Brain microvascular endothelial cell (primary cell): ENCODE data around the gene JMJD1C.
A peak's percentile ranks its signal among the peaks of the same experiment; 100 is the strongest.

Experiments used
- DNase-seq: peaks from one replicate; pipeline ENCODE4 v3.0.0-alpha.2; 2020
- H3K27ac ChIP-seq: fragments of 250-450 bp; sonication (Bioruptor Pico); 2 replicates; pipeline ENCODE4 v1.5.1; 2020; ENCODE audit warnings: mild to moderate bottlenecking, moderate library complexity
- H3K27me3 ChIP-seq: fragments of 250-450 bp; sonication (Bioruptor Pico); replicated peaks from 2 replicates; pipeline ENCODE4 v1.5.1; 2020; ENCODE audit warnings: mild to moderate bottlenecking
- H3K36me3 ChIP-seq: fragments of 250-450 bp; sonication (Bioruptor Pico); replicated peaks from 2 replicates; pipeline ENCODE4 v1.5.1; 2020; ENCODE audit warnings: mild to moderate bottlenecking
- H3K4me3 ChIP-seq: 2 replicates; pipeline ENCODE4 v1.5.1; 2011; ENCODE audit warnings: low read depth, mild to moderate bottlenecking, control low read depth, low read length, moderate library complexity
- in situ Hi-C: cut with HindIII; loops from 2 replicates; pipeline ENCODE4 v1.10.0; 2017; ENCODE audit warnings: low sequenced_read_pairs, low pct_ligation_motif_present
- TF ChIP-seq, protein P1 (sequence below): IDR thresholded peaks from 2 replicates; pipeline ENCODE4 v1.5.1; 2011; ENCODE audit warnings: low read depth, mild to moderate bottlenecking, moderate library complexity, low read length, control low read depth, inconsistent platforms; ENCODE audit errors: missing control alignments

JMJD1C gene

DNA sequence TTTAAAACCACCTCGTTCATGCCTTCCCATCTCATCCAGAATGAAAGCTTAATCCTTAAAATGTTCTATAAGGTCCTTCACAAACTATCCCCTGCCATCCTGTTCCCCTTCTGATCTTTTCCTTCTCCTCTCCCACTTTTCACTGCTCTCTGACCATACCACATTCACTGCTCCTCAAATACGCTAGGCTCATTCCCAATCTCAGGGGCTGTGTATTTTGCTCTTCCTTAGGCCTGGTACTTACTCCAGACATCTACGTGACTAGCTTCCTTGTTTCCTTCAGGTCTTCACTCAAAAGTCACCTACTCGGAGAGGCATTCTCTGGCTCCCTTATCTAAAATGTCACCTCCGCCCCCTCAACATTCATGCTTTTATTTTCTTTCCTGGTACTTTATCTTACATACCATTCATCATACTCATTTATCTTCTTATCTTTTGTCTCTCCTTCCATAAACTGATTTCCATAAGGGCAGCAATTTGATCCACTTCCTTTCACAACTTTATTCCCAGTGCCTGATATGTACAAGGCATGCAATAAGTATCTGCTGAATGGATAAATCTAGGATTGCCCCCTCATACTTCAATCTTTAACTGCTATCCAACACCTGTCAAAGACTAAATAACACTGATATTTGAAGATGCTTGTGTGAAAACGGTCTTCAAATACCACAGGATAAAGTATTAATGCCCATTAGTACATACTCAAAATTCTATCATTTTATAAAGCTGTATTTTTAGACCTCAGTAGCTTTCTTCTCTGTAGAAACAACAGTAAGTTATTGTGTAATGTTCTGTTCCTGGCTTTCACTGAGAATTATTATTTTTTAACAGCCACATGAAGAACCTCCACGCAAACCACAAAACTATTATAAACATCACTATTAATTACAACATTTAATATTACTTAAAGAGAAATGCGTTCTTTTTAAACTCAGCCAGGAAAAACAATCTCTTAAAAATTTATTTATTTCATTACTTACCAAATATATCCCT is 27.0 kb downstream of the JMJD1C start:
- Histone ChIP-seq H3K27ac (peak overlapping the region; percentile 11), H3K4me3 (no peak overlapping the region), H3K27me3 (no peaks in the 10 kb centered on the region), H3K36me3 (no peaks in the 10 kb centered on the region)
- in situ Hi-C loops, result no loop called here
- TF ChIP-seq, protein P1, sequence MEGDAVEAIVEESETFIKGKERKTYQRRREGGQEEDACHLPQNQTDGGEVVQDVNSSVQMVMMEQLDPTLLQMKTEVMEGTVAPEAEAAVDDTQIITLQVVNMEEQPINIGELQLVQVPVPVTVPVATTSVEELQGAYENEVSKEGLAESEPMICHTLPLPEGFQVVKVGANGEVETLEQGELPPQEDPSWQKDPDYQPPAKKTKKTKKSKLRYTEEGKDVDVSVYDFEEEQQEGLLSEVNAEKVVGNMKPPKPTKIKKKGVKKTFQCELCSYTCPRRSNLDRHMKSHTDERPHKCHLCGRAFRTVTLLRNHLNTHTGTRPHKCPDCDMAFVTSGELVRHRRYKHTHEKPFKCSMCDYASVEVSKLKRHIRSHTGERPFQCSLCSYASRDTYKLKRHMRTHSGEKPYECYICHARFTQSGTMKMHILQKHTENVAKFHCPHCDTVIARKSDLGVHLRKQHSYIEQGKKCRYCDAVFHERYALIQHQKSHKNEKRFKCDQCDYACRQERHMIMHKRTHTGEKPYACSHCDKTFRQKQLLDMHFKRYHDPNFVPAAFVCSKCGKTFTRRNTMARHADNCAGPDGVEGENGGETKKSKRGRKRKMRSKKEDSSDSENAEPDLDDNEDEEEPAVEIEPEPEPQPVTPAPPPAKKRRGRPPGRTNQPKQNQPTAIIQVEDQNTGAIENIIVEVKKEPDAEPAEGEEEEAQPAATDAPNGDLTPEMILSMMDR, result no peak
- DNase-seq, result peak; percentile 38

DNA sequence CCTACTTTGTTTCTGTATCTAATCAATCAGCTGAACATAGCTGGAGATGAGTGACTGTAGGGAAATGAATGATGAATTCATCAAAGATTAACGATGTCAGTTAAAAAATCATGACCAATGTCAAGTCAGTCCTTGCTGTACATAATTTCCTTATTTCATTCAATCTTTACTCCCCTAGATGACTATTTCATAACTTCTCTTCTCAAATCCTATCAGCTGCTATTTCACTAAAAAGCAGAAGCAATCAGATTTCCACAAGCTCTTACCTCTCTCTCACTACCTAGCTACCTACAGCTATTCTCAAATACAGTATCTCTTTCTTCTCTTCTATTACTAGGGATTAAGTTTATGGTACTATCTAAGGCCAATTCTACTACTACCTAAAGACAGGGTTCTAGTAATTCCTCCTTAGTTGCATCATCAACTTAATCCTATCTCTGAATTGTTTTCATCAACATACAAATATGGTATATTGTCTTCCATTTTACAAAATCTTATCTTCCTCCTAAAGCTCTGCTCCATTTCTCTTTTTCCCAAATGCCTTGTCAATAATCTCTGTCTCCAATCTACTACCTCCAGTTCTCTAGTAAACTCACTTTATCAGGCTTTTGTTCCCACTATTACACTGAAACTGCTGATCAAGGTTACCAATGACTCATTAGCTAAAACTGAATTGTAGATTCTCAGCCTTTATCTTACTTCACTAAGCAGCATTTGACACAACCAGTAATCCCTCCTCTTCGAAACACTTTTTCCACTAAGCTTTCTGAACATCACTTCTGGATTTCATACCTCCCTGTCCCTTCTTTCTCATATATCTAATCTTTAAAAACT is 28.4 kb downstream of the JMJD1C start:
- DNase-seq, result no peak
- TF ChIP-seq, protein P1, result no peak
- Histone ChIP-seq H3K4me3 (no peak overlapping the region), H3K27me3 (no peaks in the 10 kb centered on the region), H3K36me3 (no peaks in the 10 kb centered on the region), H3K27ac (no peak overlapping the region)
- in situ Hi-C loops, result no loop called here

DNA sequence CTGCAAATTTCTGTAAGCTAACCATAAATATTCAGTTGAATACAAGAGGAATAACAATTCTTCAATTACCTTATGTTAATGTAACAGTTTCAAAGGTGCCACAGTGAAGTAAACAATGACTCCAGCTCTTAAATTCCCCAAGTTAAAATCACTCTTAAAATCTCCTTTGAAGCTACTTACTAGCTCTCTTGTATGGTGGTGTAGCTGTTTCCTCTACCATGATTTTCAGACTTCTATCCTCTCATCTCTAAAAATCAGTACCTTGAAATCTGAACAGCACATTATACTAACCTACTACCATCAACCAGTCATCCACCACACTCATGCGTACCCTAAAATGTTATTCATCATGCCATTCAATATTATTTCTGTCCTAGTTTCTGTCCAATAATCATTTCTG is 29.6 kb downstream of the JMJD1C start:
- H3K4me3 ChIP-seq, result no peak overlapping the region
- DNase-seq, result no peak
- H3K27ac ChIP-seq, result no peak overlapping the region
- no peaks in the 10 kb centered on the region for H3K36me3 ChIP-seq
- H3K27me3 ChIP-seq, result no peaks in the 10 kb centered on the region
- TF ChIP-seq, protein P1, result no peak
- in situ Hi-C loops, result no loop called here

DNA sequence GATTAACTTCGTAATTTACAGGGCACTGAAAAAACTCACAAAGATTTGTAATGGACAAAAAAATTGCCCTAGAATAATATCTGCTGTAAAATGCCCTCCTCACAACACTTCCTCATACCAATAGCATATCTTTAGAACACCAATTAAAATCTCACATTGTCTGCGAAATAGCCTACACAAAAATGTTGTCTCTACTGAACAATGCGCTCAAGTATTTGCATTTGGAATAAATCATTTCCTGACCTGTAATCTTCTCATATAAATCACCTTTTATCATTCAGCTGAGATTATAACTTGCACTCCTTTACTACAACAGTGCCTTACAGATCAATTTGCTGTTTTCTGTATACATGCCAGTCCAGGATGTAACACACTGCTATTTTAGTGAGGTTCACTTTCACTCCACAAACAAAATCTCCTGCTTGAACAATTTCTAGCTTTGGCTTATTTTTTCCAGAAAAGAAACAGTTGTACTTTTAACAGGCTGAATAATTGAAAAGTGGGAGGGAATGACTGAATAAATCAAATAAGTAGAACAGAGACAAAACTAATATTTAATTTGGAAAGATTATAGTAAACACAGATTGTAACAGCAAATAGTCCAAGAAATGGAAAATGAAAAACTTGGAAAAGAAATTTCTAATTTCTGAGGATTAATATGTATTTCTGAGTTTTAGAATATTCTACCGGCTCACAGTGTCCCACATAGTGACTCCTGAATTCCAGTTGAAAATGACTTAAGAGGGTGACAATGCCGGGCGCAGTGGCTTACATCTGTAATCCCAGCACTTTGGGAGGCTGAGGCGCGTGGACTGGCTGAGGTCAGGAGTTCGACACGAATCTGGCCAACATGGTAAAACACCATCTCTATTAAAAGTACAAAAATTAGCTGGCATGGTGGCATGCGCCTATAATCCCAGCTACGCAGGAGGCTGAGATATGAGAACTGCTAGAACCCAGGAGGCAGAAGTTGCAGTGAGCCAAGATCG is 30.6 kb downstream of the JMJD1C start:
- Histone ChIP-seq H3K4me3 (no peak overlapping the region), H3K36me3 (no peaks in the 10 kb centered on the region), H3K27me3 (no peaks in the 10 kb centered on the region), H3K27ac (no peak overlapping the region)
- DNase-seq, result no peak
- in situ Hi-C loops, result no loop called here
- TF ChIP-seq, protein P1, result no peak
